ENCODE results near the gene MYLK4.

The MYLK4 gene

GRCh38 chr6:2743280-2744208, 7.2 kb downstream of the MYLK4 start:
- Histone ChIP-seq H3K9me3 (ENCODE audit: insufficient read depth, low read depth, low read length) (no peaks in the 10 kb centered on the region), H3K4ac (ENCODE audit: low read depth, low read length) (no peak overlapping the region), H2AFZ (ENCODE audit: insufficient read depth, low read length, poor library complexity) (no peak overlapping the region), H3K4me3 (ENCODE audit: low read depth, low read length) (no peak overlapping the region), H3K27me3 (ENCODE audit: insufficient read depth, low read length) (no peaks in the 10 kb centered on the region), H3K4me1 (ENCODE audit: control insufficient read depth in 1 of 2, insufficient read depth in 2 of 2, low read length in 2 of 2) (no peaks in the 10 kb centered on the region), H3K9ac (ENCODE audit: low read length) (no peak overlapping the region), H2AK5ac (ENCODE audit: low read length) (no peak overlapping the region), H3K4me2 (ENCODE audit: low read length) (no peak overlapping the region), H3K18ac (ENCODE audit: low read length) (no peak overlapping the region), H3K27ac (ENCODE audit: low read depth, low read length) (no peak overlapping the region), H4K8ac (ENCODE audit: low read depth, low read length) (no peak overlapping the region), H3K79me1 (ENCODE audit: low read length) (no peaks in the 10 kb centered on the region), H2BK120ac (ENCODE audit: insufficient read depth, low read length, poor library complexity) (no peak overlapping the region), H3K36me3 (ENCODE audit: control insufficient read depth in 1 of 2, insufficient read depth in 2 of 2, low read length in 2 of 2) (no peaks in the 10 kb centered on the region), H4K91ac (ENCODE audit: low read depth, low read length) (no peak overlapping the region), H3K79me2 (ENCODE audit: control insufficient read depth, insufficient read depth, low read length, poor library complexity) (no peaks in the 10 kb centered on the region), H4K12ac (ENCODE audit: low read depth, low read length) (no peak overlapping the region), H3K14ac (ENCODE audit: low read length) (no peak overlapping the region), H2BK5ac (ENCODE audit: low read depth, low read length, poor library complexity) (no peak overlapping the region), H3K23ac (ENCODE audit: low read length) (no peak overlapping the region), H2BK12ac (ENCODE audit: low read length) (no peak overlapping the region)
- WGBS (ENCODE audit: extremely low coverage, insufficient coverage, insufficient read length) = no CpG with 5 or more reads among the region's 17 CpGs
- peak in 1 of 2 donors; percentile 68 for DNase-seq

GRCh38 chr6:2741756-2742155, 9.0 kb downstream of the MYLK4 start:
- H3K9me3 ChIP-seq (ENCODE audit: insufficient read depth, low read depth, low read length) = no peaks in the 10 kb centered on the region
- H3K4me1 ChIP-seq (ENCODE audit: control insufficient read depth in 1 of 2, insufficient read depth in 2 of 2, low read length in 2 of 2) = no peaks in the 10 kb centered on the region
- H3K4ac ChIP-seq (ENCODE audit: low read depth, low read length) = no peak overlapping the region
- no peaks in the 10 kb centered on the region for H3K36me3 ChIP-seq (ENCODE audit: control insufficient read depth in 1 of 2, insufficient read depth in 2 of 2, low read length in 2 of 2)
- no peak overlapping the region for H3K4me3 ChIP-seq (ENCODE audit: low read depth, low read length)
- H2AK5ac ChIP-seq (ENCODE audit: low read length) = no peak overlapping the region
- H2BK120ac ChIP-seq (ENCODE audit: insufficient read depth, low read length, poor library complexity) = no peak overlapping the region
- H4K8ac ChIP-seq (ENCODE audit: low read depth, low read length) = no peak overlapping the region
- no peak overlapping the region for H2AFZ ChIP-seq (ENCODE audit: insufficient read depth, low read length, poor library complexity)
- H2BK12ac ChIP-seq (ENCODE audit: low read length) = no peak overlapping the region
- WGBS (ENCODE audit: extremely low coverage, insufficient coverage, insufficient read length) = no CpG with 5 or more reads among the region's 2 CpGs
- DNase-seq = peak in 1 of 2 donors; percentile 67
- H3K18ac ChIP-seq (ENCODE audit: low read length) = no peak overlapping the region
- H4K91ac ChIP-seq (ENCODE audit: low read depth, low read length) = no peak overlapping the region
- no peaks in the 10 kb centered on the region for H3K27me3 ChIP-seq (ENCODE audit: insufficient read depth, low read length)
- H3K23ac ChIP-seq (ENCODE audit: low read length) = no peak overlapping the region
- no peak overlapping the region for H3K14ac ChIP-seq (ENCODE audit: low read length)
- no peak overlapping the region for H3K9ac ChIP-seq (ENCODE audit: low read length)
- H3K27ac ChIP-seq (ENCODE audit: low read depth, low read length) = no peak overlapping the region
- no peak overlapping the region for H2BK5ac ChIP-seq (ENCODE audit: low read depth, low read length, poor library complexity)
- no peaks in the 10 kb centered on the region for H3K79me2 ChIP-seq (ENCODE audit: control insufficient read depth, insufficient read depth, low read length, poor library complexity)
- H3K79me1 ChIP-seq (ENCODE audit: low read length) = no peaks in the 10 kb centered on the region
- H4K12ac ChIP-seq (ENCODE audit: low read depth, low read length) = no peak overlapping the region
- no peak overlapping the region for H3K4me2 ChIP-seq (ENCODE audit: low read length)

- no CpG with 5 or more reads among the region's 5 CpGs for WGBS (ENCODE audit: extremely low coverage, insufficient coverage, insufficient read length)
- Histone ChIP-seq H3K4me2 (ENCODE audit: low read length) (no peak overlapping the region), H3K4me3 (ENCODE audit: low read depth, low read length) (no peak overlapping the region), H3K9me3 (ENCODE audit: insufficient read depth, low read depth, low read length) (no peaks in the 10 kb centered on the region), H2AFZ (ENCODE audit: insufficient read depth, low read length, poor library complexity) (no peak overlapping the region), H3K36me3 (ENCODE audit: control insufficient read depth in 1 of 2, insufficient read depth in 2 of 2, low read length in 2 of 2) (no peaks in the 10 kb centered on the region), H4K91ac (ENCODE audit: low read depth, low read length) (no peak overlapping the region), H3K79me1 (ENCODE audit: low read length) (no peaks in the 10 kb centered on the region), H3K9ac (ENCODE audit: low read length) (no peak overlapping the region), H3K18ac (ENCODE audit: low read length) (no peak overlapping the region), H3K27me3 (ENCODE audit: insufficient read depth, low read length) (no peaks in the 10 kb centered on the region), H4K12ac (ENCODE audit: low read depth, low read length) (no peak overlapping the region), H4K8ac (ENCODE audit: low read depth, low read length) (no peak overlapping the region), H2BK5ac (ENCODE audit: low read depth, low read length, poor library complexity) (no peak overlapping the region), H2BK120ac (ENCODE audit: insufficient read depth, low read length, poor library complexity) (no peak overlapping the region), H2BK12ac (ENCODE audit: low read length) (no peak overlapping the region), H3K27ac (ENCODE audit: low read depth, low read length) (no peak overlapping the region), H3K4ac (ENCODE audit: low read depth, low read length) (no peak overlapping the region), H3K14ac (ENCODE audit: low read length) (no peak overlapping the region), H3K79me2 (ENCODE audit: control insufficient read depth, insufficient read depth, low read length, poor library complexity) (no peaks in the 10 kb centered on the region), H3K4me1 (ENCODE audit: control insufficient read depth in 1 of 2, insufficient read depth in 2 of 2, low read length in 2 of 2) (no peaks in the 10 kb centered on the region), H3K23ac (ENCODE audit: low read length) (no peak overlapping the region), H2AK5ac (ENCODE audit: low read length) (no peak overlapping the region)
- DNase-seq = no peak
Observed at GRCh38 chr6:2740581-2740980, 10.1 kb downstream of the MYLK4 start.

- H3K79me1 ChIP-seq (ENCODE audit: low read length) = no peaks in the 10 kb centered on the region
- H3K9ac ChIP-seq (ENCODE audit: low read length) = no peak overlapping the region
- H3K14ac ChIP-seq (ENCODE audit: low read length) = no peak overlapping the region
Observed at GRCh38 chr6:2739335-2739734, 11.4 kb downstream of the MYLK4 start.

More at GRCh38 chr6:2739335-2739734, 11.4 kb downstream of the MYLK4 start:
- Histone ChIP-seq H3K4me2 (ENCODE audit: low read length) (no peak overlapping the region), H3K9me3 (ENCODE audit: insufficient read depth, low read depth, low read length) (no peaks in the 10 kb centered on the region), H3K4ac (ENCODE audit: low read depth, low read length) (no peak overlapping the region), H3K4me3 (ENCODE audit: low read depth, low read length) (no peak overlapping the region), H3K23ac (ENCODE audit: low read length) (no peak overlapping the region), H2BK12ac (ENCODE audit: low read length) (no peak overlapping the region), H2BK5ac (ENCODE audit: low read depth, low read length, poor library complexity) (no peak overlapping the region), H3K79me2 (ENCODE audit: control insufficient read depth, insufficient read depth, low read length, poor library complexity) (no peaks in the 10 kb centered on the region), H3K27ac (ENCODE audit: low read depth, low read length) (no peak overlapping the region), H4K91ac (ENCODE audit: low read depth, low read length) (no peak overlapping the region), H3K36me3 (ENCODE audit: control insufficient read depth in 1 of 2, insufficient read depth in 2 of 2, low read length in 2 of 2) (no peaks in the 10 kb centered on the region), H3K18ac (ENCODE audit: low read length) (no peak overlapping the region), H3K4me1 (ENCODE audit: control insufficient read depth in 1 of 2, insufficient read depth in 2 of 2, low read length in 2 of 2) (no peaks in the 10 kb centered on the region), H3K27me3 (ENCODE audit: insufficient read depth, low read length) (no peaks in the 10 kb centered on the region), H4K12ac (ENCODE audit: low read depth, low read length) (no peak overlapping the region), H2AK5ac (ENCODE audit: low read length) (no peak overlapping the region), H2AFZ (ENCODE audit: insufficient read depth, low read length, poor library complexity) (no peak overlapping the region), H4K8ac (ENCODE audit: low read depth, low read length) (no peak overlapping the region), H2BK120ac (ENCODE audit: insufficient read depth, low read length, poor library complexity) (no peak overlapping the region)
- DNase-seq = no peak
- no CpG with 5 or more reads among the region's 4 CpGs for WGBS (ENCODE audit: extremely low coverage, insufficient coverage, insufficient read length)

All from trophoblast cell (in vitro differentiated cells and primary cell).